Measurements from ENCODE around the gene F2. TPM values are rescaled to one million over a fixed set of nuclear protein-coding genes. Genes with fewer than 3 reads are reported as not detected.
A peak's percentile ranks its signal among the peaks of the same experiment; 100 is the strongest.

Gene F2
- total RNA-seq, 4 donors from 2014 or later, result not detected

DNA sequence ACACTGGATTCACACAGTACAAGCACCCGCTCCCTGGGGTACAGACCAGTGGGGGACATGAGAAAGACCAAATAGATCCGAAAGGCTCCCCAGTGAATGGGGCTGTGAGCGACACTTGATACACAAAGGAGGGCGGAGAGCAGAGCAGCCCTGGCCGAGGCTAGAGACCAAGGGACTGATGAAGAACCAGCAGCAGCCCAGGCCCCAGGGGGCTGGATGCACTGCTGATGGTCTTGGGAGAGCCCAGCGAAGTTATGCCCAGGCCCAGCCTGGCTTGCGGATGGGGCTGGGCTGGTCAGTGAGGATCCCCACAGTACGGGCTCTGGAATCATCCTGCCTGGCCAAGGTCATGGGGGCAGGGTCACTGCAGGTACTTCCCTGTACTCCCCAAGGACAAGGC, 41.8 kb upstream of the F2 start:
- Histone ChIP-seq H3K27ac (peak overlapping the region in 2 of 4 donors; percentile 87), H3K4me1 (peaks cover 3 to 45% (median 28%) of the 10 kb centered on the region in 4 donors), H3K27me3 (no peaks in the 10 kb centered on the region), H3K4me3 (no peak overlapping the region), H3K9me3 (no peaks in the 10 kb centered on the region), H3K36me3 (peaks cover 3 to 81% (median 35%) of the 10 kb centered on the region in 3 donors)
- TF ChIP-seq POLR2A (IDR thresholded peaks at IDR 0.05), result no peak
- no peak for TF ChIP-seq EP300 (IDR thresholded peaks at IDR 0.05)
- TF ChIP-seq, protein P1, sequence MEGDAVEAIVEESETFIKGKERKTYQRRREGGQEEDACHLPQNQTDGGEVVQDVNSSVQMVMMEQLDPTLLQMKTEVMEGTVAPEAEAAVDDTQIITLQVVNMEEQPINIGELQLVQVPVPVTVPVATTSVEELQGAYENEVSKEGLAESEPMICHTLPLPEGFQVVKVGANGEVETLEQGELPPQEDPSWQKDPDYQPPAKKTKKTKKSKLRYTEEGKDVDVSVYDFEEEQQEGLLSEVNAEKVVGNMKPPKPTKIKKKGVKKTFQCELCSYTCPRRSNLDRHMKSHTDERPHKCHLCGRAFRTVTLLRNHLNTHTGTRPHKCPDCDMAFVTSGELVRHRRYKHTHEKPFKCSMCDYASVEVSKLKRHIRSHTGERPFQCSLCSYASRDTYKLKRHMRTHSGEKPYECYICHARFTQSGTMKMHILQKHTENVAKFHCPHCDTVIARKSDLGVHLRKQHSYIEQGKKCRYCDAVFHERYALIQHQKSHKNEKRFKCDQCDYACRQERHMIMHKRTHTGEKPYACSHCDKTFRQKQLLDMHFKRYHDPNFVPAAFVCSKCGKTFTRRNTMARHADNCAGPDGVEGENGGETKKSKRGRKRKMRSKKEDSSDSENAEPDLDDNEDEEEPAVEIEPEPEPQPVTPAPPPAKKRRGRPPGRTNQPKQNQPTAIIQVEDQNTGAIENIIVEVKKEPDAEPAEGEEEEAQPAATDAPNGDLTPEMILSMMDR (IDR thresholded peaks at IDR 0.05), result no peak
- no peak for DNase-seq (ENCODE audit: low spot score in 2 of 2)
- WGBS, 2 donors, result 74 to 80% methylated on average over 6 to 8 of the region's 8 CpGs

DNA sequence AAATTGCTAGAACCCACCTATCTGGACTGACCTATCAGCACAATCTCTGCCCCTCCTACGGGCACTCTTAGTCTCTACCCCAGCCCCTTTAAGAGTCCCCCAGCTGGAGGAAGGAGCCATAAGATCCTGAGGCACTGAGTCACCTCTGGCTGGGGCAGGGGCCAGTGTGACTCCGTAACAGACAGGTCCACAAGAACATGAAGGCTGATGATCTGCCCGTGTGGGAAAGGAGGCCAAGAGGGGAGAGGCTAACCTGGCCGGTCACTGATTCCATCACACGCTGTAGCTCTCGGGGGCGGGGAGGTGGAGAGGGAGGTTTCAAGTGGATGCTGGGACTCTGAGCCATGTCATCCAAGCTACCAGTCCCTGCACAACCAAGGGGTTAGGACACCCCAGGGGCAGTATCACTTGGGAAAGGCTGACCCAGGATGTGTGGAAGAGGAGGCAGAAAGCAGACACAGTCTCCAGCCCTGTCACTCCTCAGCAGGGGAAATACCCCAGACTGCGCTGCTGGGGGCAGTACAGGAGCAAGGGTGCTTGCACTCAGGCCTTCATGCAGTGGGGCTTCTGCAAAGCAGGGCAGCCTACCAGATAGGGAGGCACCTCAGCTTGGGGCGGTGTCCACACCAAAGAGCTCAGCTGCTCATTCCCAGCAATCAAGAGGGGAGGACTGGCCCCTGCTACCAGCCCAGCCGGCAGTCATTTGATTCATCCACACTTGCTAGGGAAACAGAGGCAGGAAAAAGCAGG, 40.8 kb upstream of the F2 start:
- peaks cover 3 to 79% (median 35%) of the 10 kb centered on the region in 3 donors for H3K36me3 ChIP-seq
- peaks cover 3 to 47% (median 28%) of the 10 kb centered on the region in 4 donors for H3K4me1 ChIP-seq
- H3K9me3 ChIP-seq, result no peaks in the 10 kb centered on the region
- TF ChIP-seq EP300 (IDR thresholded peaks at IDR 0.05), result no peak
- no peak for DNase-seq (ENCODE audit: low spot score in 2 of 2)
- H3K27me3 ChIP-seq, result no peaks in the 10 kb centered on the region
- no peak overlapping the region for H3K4me3 ChIP-seq
- H3K27ac ChIP-seq, result peak overlapping the region in 2 of 4 donors; percentile 87
- WGBS, 2 donors, result 78 to 83% methylated on average over 10 of the region's 10 CpGs

DNA sequence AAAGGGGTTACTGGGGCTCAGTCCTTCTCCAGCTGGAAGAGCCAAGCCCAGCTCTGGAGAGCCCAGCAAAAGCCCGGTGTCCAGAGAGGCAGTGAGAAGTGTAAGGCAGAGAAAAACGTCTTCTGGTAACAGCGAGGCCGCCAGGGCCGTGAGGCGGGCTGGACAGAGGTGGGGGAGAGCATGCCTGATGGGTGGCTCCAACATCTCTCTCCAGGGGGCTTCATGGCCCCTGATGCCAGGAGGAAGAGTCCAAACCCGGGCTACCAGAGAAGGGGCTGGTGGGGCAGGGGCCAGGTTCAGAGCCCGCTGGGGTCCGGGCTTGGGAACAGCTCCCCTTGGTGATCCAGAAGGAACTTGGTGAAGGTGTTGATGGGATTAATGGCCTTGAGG, 40.3 kb upstream of the F2 start:
- H3K4me1 ChIP-seq, result peaks cover 3 to 51% (median 30%) of the 10 kb centered on the region in 4 donors
- no peak for DNase-seq (ENCODE audit: low spot score in 2 of 2)

DNA sequence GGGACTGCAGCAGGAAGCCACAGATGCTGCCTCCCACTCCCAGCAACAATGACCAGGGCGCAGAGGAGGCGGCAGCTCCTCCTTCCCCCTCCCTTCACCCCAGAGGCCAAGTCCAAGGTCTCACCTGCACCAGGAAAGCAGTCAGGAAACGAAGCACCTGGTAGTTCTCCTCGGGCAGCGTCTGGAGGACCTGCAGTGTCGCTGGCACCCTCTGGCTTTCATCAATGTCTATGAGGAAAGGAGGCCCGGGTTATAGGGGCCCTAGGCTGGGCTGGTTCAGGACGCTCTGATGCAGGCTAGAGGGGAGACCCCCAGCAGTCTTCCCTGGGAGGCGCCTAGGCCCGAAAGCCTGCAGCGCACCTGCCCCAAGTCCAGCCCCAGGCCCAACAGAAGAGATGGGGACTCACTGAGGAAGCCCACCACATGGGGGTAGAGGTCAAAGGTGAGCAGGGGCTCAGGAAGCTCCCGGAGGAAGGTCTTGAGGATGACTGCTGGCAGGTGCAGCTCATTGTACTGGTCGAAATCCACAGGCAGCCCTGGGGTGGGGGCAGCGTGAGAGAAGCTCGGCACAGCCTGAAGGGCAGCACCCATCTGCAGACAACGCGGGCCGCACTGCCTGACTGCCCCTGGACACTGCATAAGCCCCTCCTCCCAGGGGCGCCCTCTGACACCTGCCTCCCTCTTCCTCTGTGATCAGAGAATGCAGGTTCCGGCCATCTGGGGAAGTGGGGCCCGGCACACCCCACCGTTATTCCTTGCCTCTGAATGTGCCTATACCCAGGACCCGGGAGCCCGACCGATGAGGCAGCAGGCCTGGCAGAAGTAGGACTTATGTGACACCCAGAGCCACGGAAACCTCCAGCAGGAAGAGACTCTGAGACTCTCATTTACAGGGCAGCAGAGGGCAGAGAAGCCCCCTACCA, 39.5 kb upstream of the F2 start:
- TF ChIP-seq EP300 (IDR thresholded peaks at IDR 0.05), result no peak
- no peak for TF ChIP-seq POLR2A (IDR thresholded peaks at IDR 0.05)
- TF ChIP-seq, protein P1 (IDR thresholded peaks at IDR 0.05), result no peak
- WGBS, 2 donors, result 86 to 92% methylated on average over 21 to 22 of the region's 26 CpGs
- Histone ChIP-seq H3K4me3 (no peak overlapping the region), H3K27ac (no peak overlapping the region), H3K27me3 (no peaks in the 10 kb centered on the region), H3K4me1 (peaks cover 3 to 51% (median 32%) of the 10 kb centered on the region in 4 donors), H3K9me3 (no peaks in the 10 kb centered on the region), H3K36me3 (peaks cover 3 to 70% (median 35%) of the 10 kb centered on the region in 3 donors)
- DNase-seq (ENCODE audit: low spot score in 2 of 2), result no peak

More for the DNA sequence above, 40.3 kb upstream of the F2 start:
- no peak overlapping the region for H3K4me3 ChIP-seq
- peak overlapping the region in 1 of 4 donors; percentile 87 for H3K27ac ChIP-seq
- no peak for TF ChIP-seq POLR2A (IDR thresholded peaks at IDR 0.05)
- TF ChIP-seq, protein P1 (IDR thresholded peaks at IDR 0.05), result no peak
- no peak for TF ChIP-seq EP300 (IDR thresholded peaks at IDR 0.05)
- peaks cover 3 to 75% (median 35%) of the 10 kb centered on the region in 3 donors for H3K36me3 ChIP-seq
- no peaks in the 10 kb centered on the region for H3K9me3 ChIP-seq
- H3K27me3 ChIP-seq, result no peaks in the 10 kb centered on the region
- 82 to 84% methylated on average over 9 of the region's 9 CpGs for WGBS, 2 donors

DNA sequence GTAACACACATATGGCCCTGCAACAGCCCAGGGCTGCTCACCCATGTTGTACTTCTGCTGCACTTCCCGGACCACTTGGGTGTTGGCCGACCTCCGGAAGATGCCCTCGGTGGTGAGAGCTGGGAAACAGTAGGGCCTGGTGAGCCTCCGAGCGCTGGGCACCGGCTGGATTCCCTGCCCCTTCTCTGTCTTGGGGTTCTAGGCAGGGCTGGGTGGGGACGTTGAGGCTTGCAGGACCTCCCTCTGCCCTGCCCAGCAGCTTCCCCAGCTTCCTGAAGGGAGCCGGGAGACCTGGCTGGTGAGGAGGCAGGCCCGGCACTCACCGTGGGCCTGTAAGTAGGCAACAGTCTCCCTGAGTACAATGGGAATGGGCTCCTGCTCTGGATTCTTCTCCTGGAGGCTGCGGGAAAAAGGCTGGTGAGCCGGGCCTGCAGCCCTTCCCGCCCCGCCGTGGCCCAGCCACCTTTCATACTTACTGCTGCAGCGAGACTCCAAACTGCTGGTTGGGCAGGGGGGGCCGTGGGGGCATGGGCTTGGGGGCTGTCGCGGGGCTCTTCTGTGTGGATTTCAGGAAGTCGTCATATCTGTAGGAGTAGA, 38.8 kb upstream of the F2 start:
- no peak for DNase-seq (ENCODE audit: low spot score in 2 of 2)
- Histone ChIP-seq H3K4me3 (no peak overlapping the region), H3K27me3 (no peaks in the 10 kb centered on the region), H3K9me3 (no peaks in the 10 kb centered on the region), H3K36me3 (peaks cover 3 to 72% (median 35%) of the 10 kb centered on the region in 3 donors), H3K4me1 (peaks cover 3 to 47% (median 27%) of the 10 kb centered on the region in 4 donors), H3K27ac (no peak overlapping the region)
- 91 to 93% methylated on average over 15 to 19 of the region's 21 CpGs for WGBS, 2 donors
- no peak for TF ChIP-seq EP300 (IDR thresholded peaks at IDR 0.05)

Measured in tibial nerve (tissue), 4 donors.